GM12892 (cell line): ENCODE results near the gene REX1BD.

Source experiments
- POLR2A ChIP-seq: IDR thresholded peaks from 2 replicates; pipeline ENCODE4 v1.6.1; 2011; ENCODE audit warnings: low read depth, low read length, control low read depth
- POLR2AphosphoS5 ChIP-seq: IDR thresholded peaks from 2 replicates; pipeline ENCODE4 v1.6.1; 2011; ENCODE audit warnings: low read depth, low read length, control low read depth
- TAF1 ChIP-seq: IDR thresholded peaks from 2 replicates; pipeline ENCODE4 v1.6.1; 2011; ENCODE audit warnings: low read depth, mild to moderate bottlenecking, control low read depth, low read length, borderline replicate concordance

GRCh38 chr19:18635831-18636182 is 47.2 kb downstream of the REX1BD start:
- TF ChIP-seq POLR2A (no peak), POLR2AphosphoS5 (no peak), TAF1 (no peak)
